OCI-LY3 (cell line): ENCODE data around the gene KRT14.

Experiments used
- EZH2phosphoT487 ChIP-seq: fragments of 200-600 bp; shearing (Covaris generic); IDR thresholded peaks from 2 replicates; pipeline ENCODE4 v1.6.1; 2018; ENCODE audit warnings: antibody characterized with exemption, mixed run types, low read depth
- TF ChIP-seq, protein P1 (sequence below): fragments of 200-600, 300-600 bp; sonication (generic); IDR thresholded peaks from 2 replicates; pipeline ENCODE4 v1.5.1; 2014; ENCODE audit warnings: antibody characterized with exemption, low read length, low read depth

DNA sequence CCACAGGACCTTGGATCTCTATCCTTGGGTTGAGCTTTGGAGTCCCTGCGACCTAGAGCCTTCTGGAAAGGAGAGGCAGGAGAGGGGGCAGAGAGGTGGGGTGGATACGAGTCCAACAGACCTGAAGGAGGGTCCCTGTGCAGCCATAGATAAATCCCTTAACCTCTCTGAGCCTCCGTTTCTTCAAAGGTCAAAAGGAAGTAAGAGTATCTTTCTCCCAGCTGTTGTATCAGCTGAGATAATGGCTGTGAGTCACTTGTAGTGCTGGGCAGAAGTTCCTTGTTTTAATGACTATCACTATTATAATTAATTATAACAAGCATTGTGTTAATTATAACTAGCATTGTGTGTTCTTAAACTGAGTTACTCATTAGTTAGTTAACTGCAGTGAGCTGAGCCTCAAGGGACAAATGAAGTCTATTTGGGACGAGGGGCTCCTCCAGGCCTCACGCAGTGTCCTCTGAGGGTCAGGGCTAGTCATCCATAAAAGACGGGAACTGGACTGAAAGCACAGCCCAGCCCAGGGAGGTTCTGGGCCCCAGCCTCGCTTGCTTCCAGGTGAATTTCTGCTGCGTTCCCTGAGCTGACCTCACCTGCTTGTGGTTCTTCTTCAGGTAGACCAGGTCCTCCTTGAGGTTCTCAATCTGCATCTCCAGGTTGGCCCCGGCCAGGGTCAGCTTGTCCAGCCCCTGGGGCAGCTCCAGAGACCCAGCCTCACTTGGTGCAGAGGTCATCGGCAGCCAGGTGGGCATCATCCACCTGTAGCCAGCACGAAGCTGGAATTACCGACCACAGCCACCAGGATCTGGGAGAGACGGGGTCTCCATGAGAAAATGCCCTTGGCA is 43.4 kb upstream of the KRT14 start:
- TF ChIP-seq, protein P1, sequence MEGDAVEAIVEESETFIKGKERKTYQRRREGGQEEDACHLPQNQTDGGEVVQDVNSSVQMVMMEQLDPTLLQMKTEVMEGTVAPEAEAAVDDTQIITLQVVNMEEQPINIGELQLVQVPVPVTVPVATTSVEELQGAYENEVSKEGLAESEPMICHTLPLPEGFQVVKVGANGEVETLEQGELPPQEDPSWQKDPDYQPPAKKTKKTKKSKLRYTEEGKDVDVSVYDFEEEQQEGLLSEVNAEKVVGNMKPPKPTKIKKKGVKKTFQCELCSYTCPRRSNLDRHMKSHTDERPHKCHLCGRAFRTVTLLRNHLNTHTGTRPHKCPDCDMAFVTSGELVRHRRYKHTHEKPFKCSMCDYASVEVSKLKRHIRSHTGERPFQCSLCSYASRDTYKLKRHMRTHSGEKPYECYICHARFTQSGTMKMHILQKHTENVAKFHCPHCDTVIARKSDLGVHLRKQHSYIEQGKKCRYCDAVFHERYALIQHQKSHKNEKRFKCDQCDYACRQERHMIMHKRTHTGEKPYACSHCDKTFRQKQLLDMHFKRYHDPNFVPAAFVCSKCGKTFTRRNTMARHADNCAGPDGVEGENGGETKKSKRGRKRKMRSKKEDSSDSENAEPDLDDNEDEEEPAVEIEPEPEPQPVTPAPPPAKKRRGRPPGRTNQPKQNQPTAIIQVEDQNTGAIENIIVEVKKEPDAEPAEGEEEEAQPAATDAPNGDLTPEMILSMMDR, result no peak
- no peak for TF ChIP-seq EZH2phosphoT487
